Measurements from ENCODE around the gene PLCL1.

DNA sequence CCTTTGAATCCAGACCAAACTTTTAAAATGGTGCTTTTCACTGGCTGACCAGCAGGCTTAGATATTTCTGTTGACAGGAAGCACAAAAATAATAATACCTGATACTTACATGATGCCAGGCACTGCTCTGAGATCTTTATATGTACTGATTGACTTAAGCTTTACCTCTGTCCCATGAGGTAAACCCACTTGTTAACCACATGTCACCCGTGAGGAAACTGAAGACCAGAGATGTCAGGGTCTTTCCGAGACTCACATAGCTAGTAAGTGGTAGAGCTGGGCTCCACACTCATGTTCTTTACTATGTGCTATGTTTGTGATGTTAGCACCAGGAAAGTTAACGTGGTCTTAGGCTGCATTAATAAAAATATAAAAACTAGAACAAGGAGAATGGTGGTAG is 297.7 kb downstream of the PLCL1 start:
- TF ChIP-seq, protein P1, sequence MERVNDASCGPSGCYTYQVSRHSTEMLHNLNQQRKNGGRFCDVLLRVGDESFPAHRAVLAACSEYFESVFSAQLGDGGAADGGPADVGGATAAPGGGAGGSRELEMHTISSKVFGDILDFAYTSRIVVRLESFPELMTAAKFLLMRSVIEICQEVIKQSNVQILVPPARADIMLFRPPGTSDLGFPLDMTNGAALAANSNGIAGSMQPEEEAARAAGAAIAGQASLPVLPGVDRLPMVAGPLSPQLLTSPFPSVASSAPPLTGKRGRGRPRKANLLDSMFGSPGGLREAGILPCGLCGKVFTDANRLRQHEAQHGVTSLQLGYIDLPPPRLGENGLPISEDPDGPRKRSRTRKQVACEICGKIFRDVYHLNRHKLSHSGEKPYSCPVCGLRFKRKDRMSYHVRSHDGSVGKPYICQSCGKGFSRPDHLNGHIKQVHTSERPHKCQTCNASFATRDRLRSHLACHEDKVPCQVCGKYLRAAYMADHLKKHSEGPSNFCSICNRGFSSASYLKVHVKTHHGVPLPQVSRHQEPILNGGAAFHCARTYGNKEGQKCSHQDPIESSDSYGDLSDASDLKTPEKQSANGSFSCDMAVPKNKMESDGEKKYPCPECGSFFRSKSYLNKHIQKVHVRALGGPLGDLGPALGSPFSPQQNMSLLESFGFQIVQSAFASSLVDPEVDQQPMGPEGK (CRISPR knock-in tag; IDR thresholded peaks at IDR 0.05; ENCODE audit: borderline replicate concordance) = no peak
- TF ChIP-seq, protein P2, sequence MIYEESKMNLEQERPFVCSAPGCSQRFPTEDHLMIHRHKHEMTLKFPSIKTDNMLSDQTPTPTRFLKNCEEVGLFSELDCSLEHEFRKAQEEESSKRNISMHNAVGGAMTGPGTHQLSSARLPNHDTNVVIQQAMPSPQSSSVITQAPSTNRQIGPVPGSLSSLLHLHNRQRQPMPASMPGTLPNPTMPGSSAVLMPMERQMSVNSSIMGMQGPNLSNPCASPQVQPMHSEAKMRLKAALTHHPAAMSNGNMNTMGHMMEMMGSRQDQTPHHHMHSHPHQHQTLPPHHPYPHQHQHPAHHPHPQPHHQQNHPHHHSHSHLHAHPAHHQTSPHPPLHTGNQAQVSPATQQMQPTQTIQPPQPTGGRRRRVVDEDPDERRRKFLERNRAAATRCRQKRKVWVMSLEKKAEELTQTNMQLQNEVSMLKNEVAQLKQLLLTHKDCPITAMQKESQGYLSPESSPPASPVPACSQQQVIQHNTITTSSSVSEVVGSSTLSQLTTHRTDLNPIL (CRISPR knock-in tag; IDR thresholded peaks at IDR 0.05; ENCODE audit: low read depth) = no peak

Data from SK-N-SH treated with all-trans-retinoic acid at 6 μM for 48 hours (cell line).